Heart left ventricle (tissue), 13 donors: ENCODE measurements around the gene RRM2.

Experiments used
- POLR2A ChIP-seq, 2 donors: fragments of 450-650 bp; IDR thresholded peaks; one replicate each; pipeline ENCODE4 v1.6.1; 2017; ENCODE audit warnings: antibody characterized with exemption in 2 of 2, mild to moderate bottlenecking in 2 of 2, moderate library complexity in 2 of 2
- TF ChIP-seq, protein P1 (sequence below), 12 donors: fragments of 200-600 bp; sonication (generic) in 4 of 12; IDR thresholded peaks; one replicate each; pipeline versions ENCODE4 v1.5.0 to v1.8.0; 2018 to 2022; ENCODE audit warnings: antibody characterized with exemption in 12 of 12, mild to moderate bottlenecking in 5 of 12
- donor health status: ischemic (EF 13 %, LVEDD 7.1; RV severe dilation, severe dysfunction).
- donor health status: DM: no; HTN: yes; CAD: no.
- donor health status: DM: no; HTN: no; CAD: no.
- donor health status: ischemic (EF 25% LVEDD 6.9; RV normal size, moderate dysfunction).
- donor health status: ischemic (EF 25% LVEDD 5.7; RV mildly dilated, moderate dysfunction).
- donor health status: ischemic (EF 35%, LVEDD 5.7; RV mildly dilated, moderate dysfunction).
- donor health status: nonischemic (EF 11% LVEDD 7.7; RV severe dilation, severe dysfunction).
- donor health status: DM: yes; HTN: yes; CAD: no.
- donor health status: PGD.
- donor health status: ischemic (EF 29% LVEDD 5.4; RV normal size, mild dysfunction).
- donor health status: nonischemic (EF 23%, LVEDD 6.1; RV moderate dilation, normal function).

DNA sequence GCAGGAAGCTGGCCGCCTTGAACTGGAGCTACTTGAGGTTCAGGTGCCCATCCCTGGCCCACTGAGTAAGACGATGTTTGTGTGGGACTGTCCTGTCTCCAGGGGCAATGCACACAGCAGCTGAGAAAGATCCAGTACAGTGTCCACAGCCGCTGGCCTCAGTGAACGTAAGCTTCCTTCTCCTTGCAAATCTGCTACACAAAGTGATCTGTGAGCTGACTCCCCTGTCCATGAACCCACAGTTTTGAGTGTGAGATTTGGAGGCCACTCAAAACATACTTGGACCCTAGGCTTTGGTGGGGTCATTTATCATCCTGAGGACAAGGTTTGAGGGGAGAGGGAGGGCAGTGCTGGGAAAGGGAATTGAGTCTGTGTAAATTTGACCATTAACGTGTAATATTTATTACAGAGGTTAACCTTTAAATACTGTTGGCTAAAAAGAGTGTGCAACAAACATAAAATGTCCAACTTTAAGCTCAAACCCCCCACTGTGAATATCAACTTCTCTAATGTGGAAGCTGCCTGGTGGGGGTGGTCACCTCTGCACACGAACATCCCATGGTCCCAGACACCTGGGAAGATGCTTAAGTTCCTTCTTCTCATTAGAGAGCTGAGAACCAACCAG lies 37.4 kb upstream of the RRM2 start:
- TF ChIP-seq, protein P1, sequence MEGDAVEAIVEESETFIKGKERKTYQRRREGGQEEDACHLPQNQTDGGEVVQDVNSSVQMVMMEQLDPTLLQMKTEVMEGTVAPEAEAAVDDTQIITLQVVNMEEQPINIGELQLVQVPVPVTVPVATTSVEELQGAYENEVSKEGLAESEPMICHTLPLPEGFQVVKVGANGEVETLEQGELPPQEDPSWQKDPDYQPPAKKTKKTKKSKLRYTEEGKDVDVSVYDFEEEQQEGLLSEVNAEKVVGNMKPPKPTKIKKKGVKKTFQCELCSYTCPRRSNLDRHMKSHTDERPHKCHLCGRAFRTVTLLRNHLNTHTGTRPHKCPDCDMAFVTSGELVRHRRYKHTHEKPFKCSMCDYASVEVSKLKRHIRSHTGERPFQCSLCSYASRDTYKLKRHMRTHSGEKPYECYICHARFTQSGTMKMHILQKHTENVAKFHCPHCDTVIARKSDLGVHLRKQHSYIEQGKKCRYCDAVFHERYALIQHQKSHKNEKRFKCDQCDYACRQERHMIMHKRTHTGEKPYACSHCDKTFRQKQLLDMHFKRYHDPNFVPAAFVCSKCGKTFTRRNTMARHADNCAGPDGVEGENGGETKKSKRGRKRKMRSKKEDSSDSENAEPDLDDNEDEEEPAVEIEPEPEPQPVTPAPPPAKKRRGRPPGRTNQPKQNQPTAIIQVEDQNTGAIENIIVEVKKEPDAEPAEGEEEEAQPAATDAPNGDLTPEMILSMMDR (IDR thresholded peaks at IDR 0.05): no peak
- no peak for TF ChIP-seq POLR2A (IDR thresholded peaks at IDR 0.05)
